GM21381 (cell line): Measurements from ENCODE around the gene THOC5.
"Not testable (repeated sequence)": the region's sequence is repeated elsewhere in the genome, so short reads cannot be mapped to it uniquely, and the experiment has no call there.

Experiments used
- ATAC-seq: cut with Tn5 transposase; IDR thresholded peaks from one replicate; pipeline ENCODE4 v1.9.1; 2021; ENCODE audit warnings: mild to moderate bottlenecking, moderate library complexity; ENCODE audit not compliant: unreplicated experiment

THOC5 gene

GRCh38 chr22:29511126-29511862 is 42.3 kb downstream of the THOC5 start:
- ATAC-seq = no peak

GRCh38 chr22:29510542-29510941 is 43.0 kb downstream of the THOC5 start:
- ATAC-seq = no peak

DNA sequence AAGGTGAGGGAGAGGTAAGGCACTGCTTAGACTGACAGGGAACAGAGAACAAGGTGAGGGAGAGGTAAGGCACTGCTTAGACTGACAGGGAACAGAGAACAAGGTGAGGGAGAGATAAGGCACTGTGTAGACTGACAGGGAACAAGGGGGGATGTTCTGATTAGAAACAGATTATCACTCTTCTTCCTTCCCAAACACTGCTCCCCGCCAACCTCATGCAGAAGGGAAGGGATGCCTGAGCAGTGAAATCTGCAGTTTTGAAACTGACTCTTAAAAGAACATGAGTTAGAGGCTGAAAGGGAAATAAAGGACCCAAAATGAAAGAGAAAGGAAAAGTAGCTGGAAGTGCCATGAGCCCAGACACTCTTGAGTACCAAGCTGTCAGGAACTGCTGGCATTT is 43.7 kb downstream of the THOC5 start:
- no peak for ATAC-seq

DNA sequence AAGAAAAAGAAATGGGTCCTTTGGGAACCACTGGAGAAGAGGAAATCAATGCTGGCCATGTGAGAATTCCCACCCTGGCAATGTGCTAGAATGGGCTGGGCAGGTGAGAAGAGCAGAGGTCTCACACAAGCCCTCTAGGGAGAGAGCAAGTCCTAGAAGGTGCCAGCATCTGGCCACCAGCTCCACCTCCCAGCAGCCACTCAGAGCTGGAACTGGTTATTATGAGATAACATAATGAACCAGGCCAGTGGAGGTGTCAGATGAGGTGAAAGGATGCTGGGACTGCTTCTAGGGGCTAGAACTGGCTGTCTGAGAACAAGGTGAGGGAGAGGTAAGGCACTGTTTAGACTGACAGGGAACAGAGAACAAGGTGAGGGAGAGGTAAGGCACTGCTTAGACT is 44.3 kb downstream of the THOC5 start:
- ATAC-seq = no peak

DNA sequence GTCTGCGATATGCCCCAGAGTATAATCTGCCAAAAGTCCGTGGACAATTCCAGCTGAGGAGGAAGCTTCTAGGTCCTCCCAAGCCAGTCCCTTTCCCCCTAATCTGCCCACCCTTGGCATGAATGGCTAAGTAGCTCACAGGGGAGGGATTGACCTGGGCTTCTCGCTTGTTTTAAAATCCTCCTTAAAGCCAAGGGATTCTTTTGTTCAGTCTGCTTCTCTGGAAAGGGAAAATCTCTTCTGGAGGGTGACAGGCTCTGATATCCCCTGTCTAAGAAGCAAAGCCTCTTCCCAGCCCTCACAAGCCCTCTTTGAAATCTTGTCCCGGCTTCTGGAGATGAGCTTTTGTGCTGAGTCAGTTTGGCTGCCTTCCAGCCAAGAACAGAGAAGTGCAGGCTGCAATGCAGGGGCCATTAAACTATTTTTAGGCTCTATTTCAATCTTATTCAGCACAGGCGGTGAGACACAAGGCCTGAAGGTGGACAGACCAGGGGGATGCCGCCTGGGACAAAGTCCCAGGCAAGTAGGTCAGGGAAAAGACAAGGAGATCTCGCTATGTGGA is 49.7 kb downstream of the THOC5 start:
- no peak for ATAC-seq

DNA sequence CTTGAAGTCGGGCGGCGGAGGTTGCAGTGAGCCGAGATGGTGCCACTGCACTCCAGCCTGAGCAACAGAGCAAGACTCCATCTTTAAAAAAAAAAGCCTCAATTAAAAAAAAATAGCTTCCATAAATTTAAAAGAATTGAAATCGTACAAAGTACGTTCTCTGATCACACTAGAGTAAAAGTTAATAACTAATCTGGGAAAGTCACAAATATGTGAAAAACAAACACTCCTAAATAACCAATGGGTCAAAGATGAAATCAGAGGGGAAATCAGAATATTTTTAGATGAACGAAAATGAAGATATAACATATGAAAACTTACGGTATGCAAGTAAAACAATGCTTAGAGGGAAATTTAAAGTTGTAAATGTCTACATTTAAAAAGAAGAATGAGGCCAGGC is 53.7 kb downstream of the THOC5 start:
- no peak for ATAC-seq

GRCh38 chr22:29493636-29494035 is 59.9 kb downstream of the THOC5 start:
- no peak for ATAC-seq

- no peak for ATAC-seq
Observed at GRCh38 chr22:29491012-29491411, 62.5 kb downstream of the THOC5 start.

- not testable (repeated sequence) for ATAC-seq
Observed at GRCh38 chr22:29489127-29489780, 64.3 kb downstream of the THOC5 start.

DNA sequence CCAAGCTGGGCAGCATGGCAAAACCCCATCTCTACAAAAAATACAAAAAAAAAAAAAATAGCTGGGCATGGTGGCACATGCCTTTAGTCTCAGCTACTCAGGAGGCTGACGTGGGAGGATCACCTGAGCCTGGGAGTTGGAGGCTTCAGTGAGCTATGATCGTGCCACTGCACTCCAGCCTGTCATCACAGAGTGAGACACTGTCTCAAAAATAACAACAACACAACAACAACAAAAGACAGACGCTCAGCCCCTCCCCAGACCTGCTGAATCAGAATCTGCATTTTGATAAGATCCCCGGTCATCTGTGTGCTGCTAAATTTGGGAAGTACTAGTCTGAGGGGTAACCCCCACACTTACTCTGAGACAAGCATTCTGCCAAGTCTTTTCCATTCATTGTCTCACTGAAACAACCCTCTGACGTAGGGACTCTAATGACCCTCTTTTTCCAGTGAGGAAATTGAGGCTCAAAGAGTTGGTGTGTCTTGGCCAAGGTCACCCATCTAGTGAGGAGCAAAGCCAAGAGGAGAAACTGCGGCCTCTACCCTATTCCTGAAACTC is 66.1 kb downstream of the THOC5 start:
- ATAC-seq = no peak

GRCh38 chr22:29485448-29485847 is 68.1 kb downstream of the THOC5 start:
- no peak for ATAC-seq

DNA sequence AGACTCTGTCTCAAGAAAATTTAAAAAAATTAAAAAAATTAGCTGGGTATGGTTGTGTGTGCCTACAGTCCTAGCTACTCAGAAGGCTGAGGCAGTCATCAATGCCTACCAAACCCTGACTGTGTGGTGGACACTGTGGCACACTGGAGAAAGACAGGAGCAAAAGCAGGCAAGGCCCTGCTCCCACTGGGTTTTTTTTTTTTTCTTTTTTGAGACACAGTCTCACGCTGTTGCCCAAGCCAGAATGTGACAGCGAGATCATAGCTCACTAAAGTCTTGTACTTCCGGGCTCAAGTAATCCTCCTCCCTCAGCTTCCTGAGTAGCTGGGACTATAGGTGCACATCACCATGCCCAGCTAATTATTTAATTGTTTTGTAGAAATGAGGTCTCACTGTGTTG is 68.9 kb downstream of the THOC5 start:
- no peak for ATAC-seq

GRCh38 chr22:29483254-29483653 is 70.3 kb downstream of the THOC5 start:
- ATAC-seq = no peak

- ATAC-seq = no peak
Observed at GRCh38 chr22:29482726-29483125, 70.8 kb downstream of the THOC5 start.

GRCh38 chr22:29482253-29482652 is 71.3 kb downstream of the THOC5 start:
- ATAC-seq = no peak

GRCh38 chr22:29481265-29482000 is 72.1 kb downstream of the THOC5 start:
- ATAC-seq = no peak

GRCh38 chr22:29480512-29481264 is 72.9 kb downstream of the THOC5 start:
- no peak for ATAC-seq

DNA sequence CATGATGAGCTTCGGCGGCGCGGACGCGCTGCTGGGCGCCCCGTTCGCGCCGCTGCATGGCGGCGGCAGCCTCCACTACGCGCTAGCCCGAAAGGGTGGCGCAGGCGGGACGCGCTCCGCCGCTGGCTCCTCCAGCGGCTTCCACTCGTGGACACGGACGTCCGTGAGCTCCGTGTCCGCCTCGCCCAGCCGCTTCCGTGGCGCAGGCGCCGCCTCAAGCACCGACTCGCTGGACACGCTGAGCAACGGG is 73.4 kb downstream of the THOC5 start:
- ATAC-seq = no peak

- no peak for ATAC-seq
Observed at GRCh38 chr22:29479417-29480261, 73.9 kb downstream of the THOC5 start, which contains the start of gene NEFH. Gene NEFH, plus strand, starts transcription at chr22:29480218. Its CDS starts 45 bp downstream, at chr22:29480263.
